ENCODE measurements around the gene AAK1. TPM values are rescaled to one million over a fixed set of nuclear protein-coding genes. Genes with fewer than 3 reads are reported as not detected.
"Not testable (repeated sequence)": the region's sequence is repeated elsewhere in the genome, so short reads cannot be mapped to it uniquely, and the experiment has no call there.

AAK1 gene
- total and polyA plus RNA-seq, 10 of the 15 experiments (the other 5 are each of a cell fraction or from before 2014, with no cell fraction given): 2.9 to 41.4 (median 17.5) TPM

DNA sequence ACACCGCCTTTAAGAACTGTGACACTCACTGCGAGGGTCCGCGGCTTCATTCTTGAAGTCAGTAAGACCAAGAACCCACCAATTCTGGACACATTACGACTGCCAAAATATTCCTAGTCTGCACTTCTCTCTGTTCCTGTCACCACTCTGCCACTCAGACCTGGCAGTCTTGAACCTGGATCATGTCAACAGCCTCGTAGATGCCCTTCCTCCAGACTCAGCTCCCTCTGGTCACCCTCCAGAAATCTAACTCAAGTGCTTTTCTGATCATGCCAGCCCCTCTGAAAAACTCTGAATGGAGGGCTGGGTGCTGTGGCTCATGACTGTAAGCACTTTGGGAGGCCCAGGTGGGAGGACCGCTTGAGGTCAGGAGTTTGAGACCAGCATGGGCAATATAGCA is 20.3 kb downstream of the AAK1 start:
- in situ Hi-C loops (cut with MboI) (no loop called here), intact Hi-C loops (cut with micrococcal nuclease; ENCODE audit: unreplicated experiment) (no loop called here)
- Histone ChIP-seq H3K4me1 (ENCODE audit: control insufficient read depth, insufficient read depth, low read length) (peaks cover 19% of the 10 kb centered on the region), H3K4me2 (ENCODE audit: control insufficient read depth, insufficient read depth) (no peak overlapping the region), H3K27me3 (replicated peaks in 1 of 2; ENCODE audit: control insufficient read depth in 2 of 2, insufficient read depth in 2 of 2, low read length in 1 of 2) (no peaks in the 10 kb centered on the region), H4K20me1 (ENCODE audit: control insufficient read depth, insufficient read depth) (no peaks in the 10 kb centered on the region), H3K27ac (ENCODE audit: control insufficient read depth, insufficient read depth) (no peak overlapping the region), H2AFZ (ENCODE audit: control insufficient read depth, low read depth, low read length) (no peak overlapping the region), H3K9ac (ENCODE audit: control insufficient read depth, insufficient read depth, low read length) (no peak overlapping the region), H3K36me3 (ENCODE audit: control insufficient read depth in 2 of 2, insufficient read depth in 2 of 2, low read length in 1 of 2) (no peaks in the 10 kb centered on the region; a peak in 2 of 4 replicates), H3K79me2 (ENCODE audit: control insufficient read depth, insufficient read depth, low read length) (peaks cover 43% of the 10 kb centered on the region), H3K9me3 (replicated peaks; ENCODE audit: control insufficient read depth, insufficient read depth, low read length) (peaks cover 1% of the 10 kb centered on the region; the same call in 1 of the 3 replicates), H3K4me3 (no peak overlapping the region)
- DNase-seq (ENCODE audit: low read depth, low spot score) (no peak), FAIRE-seq (no peak), ATAC-seq (no peak)
- WGBS (ENCODE audit: insufficient coverage, insufficient replicate concordance, low lambda C conversion rate, missing lambda C conversion rate): 80% methylated on average over 7 of the region's 7 CpGs
- ChIA-PET SMC1A (ENCODE audit: uncharacterized antibody, unreplicated experiment) (no interaction called here), RAD21 (ENCODE audit: unreplicated experiment) (no interaction called here), CTCF (interaction anchor here (1.1 to 1.6 kb wide), 2 partner anchors 8 to 59 kb away, joined by 3 read pairs; no protein-coding TSS in a partner anchor), POLR2A (interaction anchor here (2.1 kb wide), 1 partner anchor 10 kb away, joined by 4 read pairs; no protein-coding TSS in a partner anchor)
- BruUV-seq (replicated peaks): no TSS peak
- TF ChIP-seq TARDBP (IDR thresholded peaks at IDR 0.05; ENCODE audit: borderline replicate concordance): no peak
- no peak for TF ChIP-seq IKZF2 (IDR thresholded peaks at IDR 0.05)
- no peak for TF ChIP-seq HDAC6 (IDR thresholded peaks at IDR 0.05; ENCODE audit: unreplicated experiment)
- TF ChIP-seq KAT2A (conservative IDR thresholded peaks at IDR 0.05; ENCODE audit: control insufficient read depth, low read depth, low read length): no peak

- 0 out of 2 replicates have a peak, but pooled peaks have one; percentile 33 for TF ChIP-seq NFYB (IDR thresholded peaks at IDR 0.05; ENCODE audit: insufficient read depth, low read depth, low read length)
- H3K4me2 ChIP-seq (ENCODE audit: control insufficient read depth, insufficient read depth); H3K36me3 ChIP-seq (ENCODE audit: control insufficient read depth in 2 of 2, insufficient read depth in 2 of 2, low read length in 1 of 2); RAD21 ChIA-PET (ENCODE audit: unreplicated experiment); H3K27me3 ChIP-seq (replicated peaks in 1 of 2; ENCODE audit: control insufficient read depth in 2 of 2, insufficient read depth in 2 of 2, low read length in 1 of 2); BruUV-seq (replicated peaks); H3K27ac ChIP-seq (ENCODE audit: control insufficient read depth, insufficient read depth); H3K9me3 ChIP-seq (replicated peaks; ENCODE audit: control insufficient read depth, insufficient read depth, low read length); ATAC-seq; H3K9ac ChIP-seq (ENCODE audit: control insufficient read depth, insufficient read depth, low read length); SMC1A ChIA-PET (ENCODE audit: uncharacterized antibody, unreplicated experiment); DNase-seq (ENCODE audit: low read depth, low spot score); intact Hi-C loops (cut with micrococcal nuclease; ENCODE audit: unreplicated experiment); H2AFZ ChIP-seq (ENCODE audit: control insufficient read depth, low read depth, low read length); FAIRE-seq; in situ Hi-C loops (cut with MboI); H3K4me3 ChIP-seq; H4K20me1 ChIP-seq (ENCODE audit: control insufficient read depth, insufficient read depth): not testable (repeated sequence)
- 87% methylated on average over 10 of the region's 10 CpGs for WGBS (ENCODE audit: insufficient coverage, insufficient replicate concordance, low lambda C conversion rate, missing lambda C conversion rate)
- ChIA-PET CTCF (interaction anchor here (1.1 to 1.6 kb wide), 2 partner anchors 8 to 58 kb away, joined by 3 read pairs; no protein-coding TSS in a partner anchor), POLR2A (interaction anchor here (2.1 kb wide), 1 partner anchor 11 kb away, joined by 4 read pairs; no protein-coding TSS in a partner anchor)
- Histone ChIP-seq H3K79me2 (ENCODE audit: control insufficient read depth, insufficient read depth, low read length) (peaks cover 42% of the 10 kb centered on the region), H3K4me1 (ENCODE audit: control insufficient read depth, insufficient read depth, low read length) (peaks cover 19% of the 10 kb centered on the region)
Measured at GRCh38 chr2:69622805-69623204, 20.7 kb downstream of the AAK1 start.

DNA sequence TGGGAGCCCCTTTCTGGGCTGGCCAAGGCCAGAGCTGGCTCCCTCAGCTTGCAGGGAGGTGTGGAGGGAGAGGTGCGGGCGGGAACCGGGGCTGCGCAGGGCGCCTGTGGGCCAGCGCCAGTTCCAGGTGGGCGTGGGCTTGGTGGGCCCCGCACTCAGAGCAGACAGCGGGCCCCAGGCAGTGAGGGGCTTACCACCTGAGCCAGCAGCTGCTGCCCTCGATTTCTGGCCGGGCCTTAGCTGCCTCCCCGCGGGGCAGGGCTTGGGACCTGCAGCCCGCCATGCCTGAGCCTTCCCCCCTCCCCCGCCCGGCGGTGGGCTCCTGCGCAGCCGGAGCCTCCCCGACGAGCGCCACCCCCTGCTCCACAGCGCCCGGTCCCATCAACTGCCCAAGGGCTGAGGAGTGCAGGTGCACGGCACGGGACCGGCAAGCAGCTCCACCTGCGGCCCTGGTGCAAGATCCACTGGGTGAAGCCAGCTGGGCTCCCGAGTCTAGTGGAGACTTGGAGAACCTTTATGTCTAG is 21.5 kb downstream of the AAK1 start:
- Histone ChIP-seq H3K79me2 (ENCODE audit: control insufficient read depth, insufficient read depth, low read length) (peaks cover 44% of the 10 kb centered on the region), H3K4me1 (ENCODE audit: control insufficient read depth, insufficient read depth, low read length) (peaks cover 19% of the 10 kb centered on the region)
- BruUV-seq (replicated peaks); H3K36me3 ChIP-seq (ENCODE audit: control insufficient read depth in 2 of 2, insufficient read depth in 2 of 2, low read length in 1 of 2); H3K4me3 ChIP-seq; DNase-seq (ENCODE audit: low read depth, low spot score); FAIRE-seq; SMC1A ChIA-PET (ENCODE audit: uncharacterized antibody, unreplicated experiment); H3K9ac ChIP-seq (ENCODE audit: control insufficient read depth, insufficient read depth, low read length); H2AFZ ChIP-seq (ENCODE audit: control insufficient read depth, low read depth, low read length); H3K27ac ChIP-seq (ENCODE audit: control insufficient read depth, insufficient read depth); H3K4me2 ChIP-seq (ENCODE audit: control insufficient read depth, insufficient read depth); RAD21 ChIA-PET (ENCODE audit: unreplicated experiment); ATAC-seq; in situ Hi-C loops (cut with MboI); intact Hi-C loops (cut with micrococcal nuclease; ENCODE audit: unreplicated experiment); H4K20me1 ChIP-seq (ENCODE audit: control insufficient read depth, insufficient read depth); H3K9me3 ChIP-seq (replicated peaks; ENCODE audit: control insufficient read depth, insufficient read depth, low read length); H3K27me3 ChIP-seq (replicated peaks in 1 of 2; ENCODE audit: control insufficient read depth in 2 of 2, insufficient read depth in 2 of 2, low read length in 1 of 2): not testable (repeated sequence)
- WGBS (ENCODE audit: insufficient coverage, insufficient replicate concordance, low lambda C conversion rate, missing lambda C conversion rate): 97% methylated on average over 14 of the region's 29 CpGs
- CTCF ChIA-PET: interaction anchor here (0.6 to 1.1 kb wide), 2 partner anchors 9 to 20 kb away, joined by 3 read pairs; no protein-coding TSS in a partner anchor
- POLR2A ChIA-PET: interaction anchor here (2.1 kb wide), 1 partner anchor 11 kb away, joined by 4 read pairs; no protein-coding TSS in a partner anchor

All from GM12878 (cell line).